GM21723 (cell line): ENCODE data around the gene LCE1A.

Experiments
- ATAC-seq: cut with Tn5 transposase; IDR thresholded peaks from one replicate; pipeline ENCODE4 v1.9.1; 2021; ENCODE audit warnings: mild to moderate bottlenecking, moderate library complexity; ENCODE audit not compliant: unreplicated experiment

The LCE1A gene

GRCh38 chr1:152869808-152870419 lies 42.6 kb downstream of the LCE1A start:
- no peak for ATAC-seq

DNA sequence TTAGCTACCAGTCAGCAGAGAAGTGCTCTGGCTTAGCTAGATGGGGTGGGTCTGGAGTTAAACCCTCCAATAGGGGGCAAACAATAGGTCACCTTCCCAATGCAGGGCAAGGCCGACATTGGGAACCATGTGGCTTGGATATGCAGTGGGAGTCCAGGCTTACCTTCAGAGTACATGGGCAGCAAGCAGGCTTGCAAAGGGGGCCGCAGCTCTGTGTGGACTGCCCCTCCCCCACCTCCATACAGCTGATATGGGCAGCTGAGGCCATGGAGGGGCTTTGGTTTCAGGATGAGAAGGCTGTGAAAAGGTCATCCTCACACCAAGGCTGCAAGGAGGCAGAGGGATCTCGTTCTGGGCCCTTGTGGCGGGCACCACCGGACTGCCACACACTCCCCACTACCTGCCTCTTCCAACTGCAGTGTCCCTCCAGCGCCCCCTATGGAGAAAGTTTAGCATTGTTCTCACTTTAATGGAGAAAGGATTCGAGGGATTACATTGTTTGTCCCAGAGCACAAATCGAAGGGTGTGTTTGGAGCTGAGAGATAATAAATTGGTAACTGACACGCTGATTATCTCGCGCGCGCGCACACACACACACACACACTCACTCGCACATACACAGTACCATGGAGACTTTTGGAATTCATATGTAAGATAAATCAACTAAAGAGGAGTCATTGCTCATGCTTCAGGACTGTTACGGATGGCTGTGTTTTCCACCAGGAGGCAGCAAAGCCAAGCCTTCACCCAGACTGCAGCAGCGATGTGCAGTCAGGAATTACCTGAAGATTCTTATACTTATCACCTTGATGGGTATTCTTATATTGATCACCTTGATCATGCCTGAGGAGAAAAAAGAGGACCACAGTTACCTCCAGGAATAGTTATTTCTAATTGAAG lies 43.8 kb downstream of the LCE1A start:
- ATAC-seq = no peak

- ATAC-seq = no peak
Measured at GRCh38 chr1:152871731-152872126, 44.5 kb downstream of the LCE1A start.

DNA sequence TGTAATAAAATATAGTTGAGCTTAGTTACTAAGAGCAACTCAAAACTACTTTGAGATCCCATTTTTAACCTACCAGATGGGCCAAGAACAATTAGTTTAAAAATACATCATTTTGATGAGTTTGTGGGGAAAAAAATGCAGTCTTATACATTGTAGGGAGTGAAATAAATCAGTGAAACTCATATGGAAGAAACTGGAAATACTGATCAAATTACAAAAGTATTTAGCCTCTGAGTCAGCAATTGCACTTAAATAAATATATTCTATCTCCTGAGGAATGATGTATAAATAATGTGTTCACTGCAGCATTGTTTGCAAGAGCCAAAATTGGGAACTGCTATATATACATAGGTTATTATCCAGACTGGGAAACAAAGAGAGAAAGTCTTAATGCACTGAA lies 46.2 kb downstream of the LCE1A start:
- no peak for ATAC-seq

- no peak for ATAC-seq
Measured at GRCh38 chr1:152876827-152877226, 49.6 kb downstream of the LCE1A start.
